PC-3 (cell line): ENCODE measurements around the gene CHAF1A.

ENCODE experiments used
- EZH2 ChIP-seq: fragments of 300-600 bp; sonication (generic); IDR thresholded peaks from one replicate; pipeline ENCODE4 v1.6.1; 2017; ENCODE audit warnings: antibody characterized with exemption, mild to moderate bottlenecking, low read length; ENCODE audit not compliant: unreplicated experiment
- EZH2phosphoT487 ChIP-seq: fragments of 300-600 bp; sonication (generic); IDR thresholded peaks from 2 replicates; pipeline ENCODE4 v1.6.1; 2018; ENCODE audit warnings: mild to moderate bottlenecking, antibody characterized with exemption, low read length, borderline replicate concordance
- TF ChIP-seq, protein P1 (sequence below): fragments of 300-600 bp; sonication (generic); conservative IDR thresholded peaks from 2 replicates; pipeline ENCODE4 v1.5.1; 2017; ENCODE audit warnings: antibody characterized with exemption, low read depth, mild to moderate bottlenecking, low read length

DNA sequence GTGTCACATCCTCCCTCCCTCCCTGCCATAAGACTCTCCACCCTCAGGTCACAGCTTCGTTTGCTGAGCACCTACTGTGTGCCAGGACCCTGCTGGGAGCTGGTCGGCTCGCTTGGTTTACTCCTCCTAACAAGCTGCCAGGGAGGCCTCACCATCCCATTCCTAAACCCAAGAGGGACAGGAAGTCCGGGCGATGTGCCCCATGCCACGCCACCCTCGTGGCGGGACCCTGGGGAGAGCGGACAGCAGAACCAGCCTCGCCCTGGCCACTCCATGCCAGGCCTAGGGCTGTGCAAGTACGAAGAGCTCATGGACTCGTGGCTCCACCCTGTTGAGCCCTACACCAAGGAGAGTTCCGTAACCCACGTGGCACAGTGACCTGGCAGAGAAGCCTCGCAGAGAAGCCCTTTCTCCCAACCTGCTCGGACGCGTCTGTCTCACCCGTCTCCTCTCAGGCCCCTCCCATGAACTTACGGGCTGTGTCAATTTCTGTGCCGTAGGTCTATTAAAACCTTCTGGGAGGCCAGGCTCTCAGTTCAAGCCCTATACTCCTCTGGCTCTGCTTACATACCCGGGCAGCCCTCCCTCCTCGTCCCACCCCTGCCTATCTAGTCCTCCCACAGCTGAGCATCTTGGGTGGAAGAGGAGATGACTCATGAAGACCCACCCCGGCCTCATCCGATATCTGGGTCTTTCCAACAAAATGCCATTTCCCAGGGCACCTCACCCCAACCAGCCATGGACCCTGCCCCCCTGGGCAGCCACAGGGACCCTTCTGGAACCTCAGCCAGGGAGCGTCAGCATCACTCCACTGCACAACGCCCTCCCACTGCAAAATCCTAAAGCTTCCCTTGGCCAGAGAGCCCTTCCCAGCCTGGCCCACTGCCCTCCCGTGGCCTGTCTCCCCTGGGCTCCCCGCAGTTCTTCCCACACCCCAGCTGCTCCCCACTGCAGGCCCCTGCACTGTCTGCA lies 52.6 kb downstream of the CHAF1A start:
- TF ChIP-seq, protein P1, sequence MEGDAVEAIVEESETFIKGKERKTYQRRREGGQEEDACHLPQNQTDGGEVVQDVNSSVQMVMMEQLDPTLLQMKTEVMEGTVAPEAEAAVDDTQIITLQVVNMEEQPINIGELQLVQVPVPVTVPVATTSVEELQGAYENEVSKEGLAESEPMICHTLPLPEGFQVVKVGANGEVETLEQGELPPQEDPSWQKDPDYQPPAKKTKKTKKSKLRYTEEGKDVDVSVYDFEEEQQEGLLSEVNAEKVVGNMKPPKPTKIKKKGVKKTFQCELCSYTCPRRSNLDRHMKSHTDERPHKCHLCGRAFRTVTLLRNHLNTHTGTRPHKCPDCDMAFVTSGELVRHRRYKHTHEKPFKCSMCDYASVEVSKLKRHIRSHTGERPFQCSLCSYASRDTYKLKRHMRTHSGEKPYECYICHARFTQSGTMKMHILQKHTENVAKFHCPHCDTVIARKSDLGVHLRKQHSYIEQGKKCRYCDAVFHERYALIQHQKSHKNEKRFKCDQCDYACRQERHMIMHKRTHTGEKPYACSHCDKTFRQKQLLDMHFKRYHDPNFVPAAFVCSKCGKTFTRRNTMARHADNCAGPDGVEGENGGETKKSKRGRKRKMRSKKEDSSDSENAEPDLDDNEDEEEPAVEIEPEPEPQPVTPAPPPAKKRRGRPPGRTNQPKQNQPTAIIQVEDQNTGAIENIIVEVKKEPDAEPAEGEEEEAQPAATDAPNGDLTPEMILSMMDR: no peak
- TF ChIP-seq EZH2: no peak
- no peak for TF ChIP-seq EZH2phosphoT487
